Hematopoietic multipotent progenitor cell (in vitro differentiated cells): ENCODE measurements around the gene BMPR1B. TPM values are rescaled to one million over a fixed set of nuclear protein-coding genes. Genes with fewer than 3 reads are reported as not detected.
A peak's percentile ranks its signal among the peaks of the same experiment; 100 is the strongest.

Experiments used
- DNase-seq, 3 donors: peaks; one replicate each; pipeline ENCODE4 v3.0.0-alpha.2; 2011 to 2015; ENCODE audit warnings: low read depth in 2 of 3, low spot score in 2 of 3
- total RNA-seq: library from RNA; depleted of rRNA; stranded (reverse); fragments of >200 nt; gene quantifications from one replicate; pipeline ENCODE4 v1.2.3, GENCODE V29; 2012

The BMPR1B gene
- total RNA-seq, 1 donor = 2.4 TPM

DNA sequence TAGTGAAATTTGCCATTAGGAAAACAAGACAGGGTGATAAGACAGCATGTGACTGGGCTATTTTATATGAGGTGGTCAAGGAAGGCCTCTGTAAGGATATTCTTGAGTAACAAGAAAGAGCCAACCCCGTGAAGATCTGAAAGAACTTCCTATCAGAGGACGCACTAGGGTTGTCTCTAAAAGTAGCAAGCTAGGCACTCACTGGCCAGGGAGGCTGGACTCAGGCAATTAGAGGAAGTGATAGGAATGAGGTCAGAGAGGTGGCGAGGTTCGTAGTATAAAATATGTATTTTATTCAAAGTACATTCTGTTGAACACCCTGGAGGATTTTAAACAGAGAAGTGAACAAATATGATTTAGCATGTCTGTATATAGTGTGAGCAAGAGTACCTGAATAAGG lies 4.6 kb downstream of the BMPR1B start:
- no peak for DNase-seq

DNA sequence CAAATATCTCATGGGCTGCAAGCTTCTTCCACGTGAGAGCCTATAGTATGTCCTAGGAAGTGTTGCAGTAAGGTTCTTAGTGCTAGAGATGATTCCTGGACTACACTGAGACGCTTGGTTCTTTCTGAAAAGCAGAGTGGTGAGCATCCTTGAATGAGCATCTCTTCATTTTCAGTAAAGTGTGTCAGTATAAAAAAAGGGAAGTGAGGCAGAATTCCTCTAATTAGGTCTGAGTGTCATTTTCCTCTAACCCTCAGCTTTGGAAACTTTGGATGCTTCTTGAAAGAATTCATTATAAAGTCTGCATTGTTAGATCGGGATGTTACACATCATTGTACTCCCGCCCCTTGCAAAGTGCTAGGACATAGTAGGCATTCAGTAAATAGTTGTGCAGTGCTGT lies 5.2 kb downstream of the BMPR1B start:
- no peak for DNase-seq

DNA sequence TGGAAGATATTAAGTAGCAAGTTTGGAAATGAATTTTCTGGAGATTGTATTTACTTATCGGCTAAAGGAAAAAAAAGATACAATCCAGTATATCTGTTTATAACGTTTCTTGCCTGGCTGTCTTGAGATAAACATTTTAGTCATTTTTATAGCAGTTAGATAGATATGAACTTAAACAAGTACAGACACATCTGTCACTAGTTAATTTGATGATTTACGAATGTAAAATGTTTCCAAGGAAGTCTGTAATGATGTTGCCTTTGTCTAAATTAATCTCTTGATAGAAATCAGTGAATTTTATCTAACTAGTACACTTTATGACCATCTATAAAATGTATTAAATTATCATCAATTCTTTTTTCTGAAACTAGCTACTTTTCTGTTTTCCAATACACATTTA lies 5.7 kb downstream of the BMPR1B start:
- DNase-seq = no peak

DNA sequence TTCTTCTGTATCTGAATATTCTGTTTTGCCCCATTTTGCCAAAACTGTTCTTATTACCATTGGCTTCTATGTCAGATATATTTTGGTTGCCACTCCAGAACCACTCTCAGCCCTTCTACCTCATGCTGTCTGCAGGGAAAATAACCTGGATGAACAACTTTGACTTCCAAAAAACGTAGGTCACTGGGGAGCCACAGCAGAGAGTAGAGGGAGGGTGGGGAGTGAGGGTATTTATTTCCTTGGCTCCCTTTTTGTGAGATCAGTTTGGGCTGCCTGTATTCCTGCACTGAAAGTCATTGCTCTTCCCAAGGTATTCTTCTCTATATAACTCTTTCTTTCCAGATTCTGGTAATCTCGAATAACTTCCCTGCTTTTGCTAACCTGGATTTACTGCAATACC lies 6.3 kb downstream of the BMPR1B start:
- no peak for DNase-seq

DNA sequence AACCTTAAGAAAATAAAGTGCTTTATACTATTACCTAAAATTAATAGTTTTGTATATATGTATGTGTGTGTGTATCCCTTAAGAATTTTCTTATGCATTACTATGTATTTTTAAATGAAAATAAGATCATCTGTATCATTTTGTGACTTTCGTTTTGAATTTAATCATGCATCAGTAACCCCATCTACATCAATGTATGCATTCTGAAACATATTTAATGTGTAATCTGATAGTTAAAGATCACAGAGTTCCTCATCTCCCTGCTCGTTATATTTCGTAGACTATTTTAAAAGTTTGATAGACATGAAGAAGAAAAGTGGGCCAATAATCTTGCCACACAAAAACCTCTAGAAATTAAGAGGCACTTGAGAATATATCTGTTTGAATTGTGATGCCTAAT lies 7.4 kb downstream of the BMPR1B start:
- DNase-seq = no peak

DNA sequence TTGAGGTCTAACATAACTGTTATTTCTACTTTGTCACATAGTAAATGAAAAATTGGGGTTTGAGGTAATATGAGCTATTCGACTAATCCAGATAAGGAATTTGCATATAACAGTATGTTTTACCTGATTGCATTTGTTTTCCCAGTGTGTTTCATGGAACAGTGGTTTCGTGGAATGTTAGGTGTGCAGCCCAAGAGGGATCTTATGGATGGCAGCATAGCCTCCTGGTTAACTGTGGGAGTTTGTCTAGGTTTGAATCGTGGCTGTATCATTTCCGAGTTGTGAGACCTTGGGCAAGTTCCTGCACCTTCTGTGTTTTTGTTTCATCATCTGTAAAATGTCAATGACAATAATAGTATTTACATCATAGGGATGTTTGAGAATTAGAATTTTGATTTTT lies 7.9 kb downstream of the BMPR1B start:
- DNase-seq = no peak

DNA sequence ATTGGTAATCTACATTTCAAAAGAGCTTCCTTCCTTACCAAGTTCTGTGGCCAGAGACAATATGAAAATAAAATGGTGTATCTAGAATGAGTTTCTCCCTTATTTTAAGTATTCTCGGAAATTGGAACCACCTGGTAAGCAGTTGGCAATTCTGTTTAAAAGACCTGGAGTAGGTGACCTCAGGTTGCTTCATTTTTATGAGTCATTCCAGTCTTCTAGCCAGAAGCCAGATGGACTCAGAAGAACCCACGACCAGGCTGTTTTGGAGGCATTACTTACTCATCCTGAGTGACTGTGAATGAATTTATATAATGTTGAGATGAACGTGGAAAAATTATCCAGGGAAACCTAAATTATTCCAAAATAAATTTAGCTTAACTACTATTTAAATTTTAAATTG lies 9.1 kb downstream of the BMPR1B start:
- no peak for DNase-seq

DNA sequence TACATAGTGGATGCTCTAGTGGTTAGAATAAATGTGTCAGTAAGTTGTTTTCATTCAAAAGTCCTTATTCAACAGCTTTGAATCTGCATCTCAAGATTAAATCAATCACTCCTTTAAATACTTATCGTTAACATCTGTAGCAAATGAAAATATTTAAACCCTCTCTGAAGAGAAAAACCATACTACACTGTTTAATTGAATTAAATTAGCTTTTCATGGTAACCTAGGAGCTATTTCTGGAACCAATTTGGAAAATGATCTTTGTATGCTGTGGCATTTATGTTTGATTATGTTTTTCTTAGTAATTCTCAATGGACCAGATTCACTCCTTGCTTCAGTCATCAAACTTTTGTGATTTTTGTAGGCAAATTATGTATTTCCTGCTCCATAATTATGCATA lies 9.7 kb downstream of the BMPR1B start:
- no peak for DNase-seq

DNA sequence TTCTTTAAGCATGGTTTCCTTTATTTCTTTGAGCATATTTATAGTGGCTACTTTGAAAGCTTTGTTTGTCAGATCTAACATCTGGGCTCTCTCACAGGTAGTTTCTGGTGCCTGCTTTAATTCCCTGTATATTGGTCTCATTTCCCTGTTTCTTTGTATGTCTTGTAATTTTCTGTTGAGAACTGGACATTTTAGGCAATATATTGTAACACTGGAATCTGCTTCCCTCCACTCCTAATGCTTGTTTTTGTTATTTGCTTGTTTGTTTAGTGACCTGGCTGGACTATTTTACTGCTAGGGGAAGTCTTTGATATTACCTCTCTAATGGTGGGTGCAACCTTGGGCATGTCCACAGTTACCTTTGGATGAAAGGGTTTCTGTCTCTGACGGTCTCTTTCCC lies 25.0 kb downstream of the BMPR1B start:
- DNase-seq = no peak

DNA sequence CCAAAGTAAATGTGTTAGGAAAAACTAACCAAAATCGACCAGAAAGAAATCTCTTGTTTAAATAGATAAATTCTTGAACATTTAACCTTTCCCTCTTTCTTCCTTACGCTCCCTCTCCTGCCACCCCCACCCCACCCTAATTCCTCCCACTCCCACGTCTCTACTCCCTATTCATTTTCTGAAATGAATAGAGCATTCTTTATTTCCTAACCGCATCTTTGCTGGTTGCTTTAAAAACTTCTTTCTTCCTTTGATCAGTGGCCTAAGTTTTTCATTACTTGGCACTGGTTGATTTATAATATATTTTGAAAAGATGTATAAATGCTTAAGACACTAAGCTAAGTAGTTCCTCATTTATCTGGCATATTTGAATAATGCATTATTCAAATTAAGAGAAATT lies 33.9 kb downstream of the BMPR1B start:
- no peak for DNase-seq

DNA sequence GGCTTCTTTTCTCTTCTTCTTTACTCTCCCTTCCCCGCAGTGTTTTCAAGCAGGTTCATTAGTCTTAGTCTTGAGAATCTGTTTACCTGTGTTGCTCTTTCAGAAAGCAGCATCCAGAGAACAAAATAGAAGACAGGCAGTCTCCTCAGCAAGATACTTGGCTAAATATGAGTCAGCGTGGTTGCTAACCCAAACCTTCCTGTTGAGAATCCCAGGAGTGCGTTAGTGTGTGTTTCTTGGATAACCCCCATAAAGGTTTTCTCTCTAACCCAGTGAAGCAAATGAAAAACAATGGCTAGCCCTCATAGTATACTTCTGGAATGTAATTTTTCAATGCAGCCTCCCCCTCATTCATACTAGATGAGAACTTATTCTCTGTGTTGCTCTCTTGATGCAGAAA lies 41.1 kb downstream of the BMPR1B start:
- no peak for DNase-seq

DNA sequence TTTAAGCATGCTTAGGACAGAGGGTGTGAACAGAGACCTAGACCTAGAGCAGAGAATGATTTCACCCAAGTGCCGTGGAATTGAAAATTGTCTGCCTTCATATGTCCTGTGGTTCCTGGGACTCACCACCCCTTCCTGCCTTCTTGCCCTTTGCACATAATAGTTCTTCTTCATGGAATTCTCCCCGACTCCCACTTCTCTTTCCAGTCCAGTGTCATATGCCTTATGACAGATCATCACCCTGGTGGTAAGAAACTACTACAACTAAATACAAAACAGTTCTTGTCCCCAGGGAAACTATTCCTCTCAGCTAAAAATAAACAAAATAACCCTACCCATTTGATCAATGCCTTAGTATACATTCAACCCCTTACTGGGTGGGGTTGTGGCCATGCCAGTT lies 43.3 kb downstream of the BMPR1B start:
- DNase-seq = no peak

DNA sequence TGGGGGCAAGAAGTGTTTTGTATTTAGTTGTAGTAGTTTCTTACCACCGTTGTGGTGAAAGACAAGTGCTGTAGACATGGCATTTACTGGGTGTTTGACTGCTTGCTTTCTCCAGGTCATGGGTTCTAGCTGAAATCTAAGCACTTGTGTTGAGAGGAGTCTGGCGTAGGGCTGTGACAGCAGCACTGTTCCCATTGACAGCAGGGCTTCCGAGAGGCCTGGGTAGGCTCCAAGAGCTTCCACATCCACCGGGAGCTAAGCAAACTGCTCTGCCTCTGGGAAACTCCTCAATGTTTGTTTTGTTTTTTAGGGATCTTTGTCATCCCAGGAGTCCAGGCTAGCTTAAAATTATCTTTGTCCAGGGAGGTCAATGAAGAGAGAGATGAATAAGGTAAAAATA lies 44.3 kb downstream of the BMPR1B start:
- no peak for DNase-seq

DNA sequence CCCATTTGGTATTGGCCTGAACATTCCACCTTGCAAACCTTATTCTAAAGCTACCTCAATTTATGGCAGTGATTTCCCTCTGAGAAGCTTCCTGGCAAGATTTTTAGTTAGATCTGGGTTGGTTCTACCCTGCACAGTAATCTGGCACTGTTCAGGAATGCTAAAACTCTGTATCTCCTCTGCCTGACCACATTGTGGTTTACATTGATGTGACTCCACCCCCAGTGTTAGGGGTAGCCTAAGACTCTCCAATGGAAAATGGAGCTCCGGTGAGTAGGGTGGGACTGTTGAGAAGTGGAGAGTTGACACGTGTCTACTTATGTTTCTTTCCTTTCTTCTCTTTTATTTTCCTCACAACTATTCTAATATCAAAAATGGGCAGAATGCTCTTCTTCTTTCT lies 45.4 kb downstream of the BMPR1B start:
- no peak for DNase-seq

DNA sequence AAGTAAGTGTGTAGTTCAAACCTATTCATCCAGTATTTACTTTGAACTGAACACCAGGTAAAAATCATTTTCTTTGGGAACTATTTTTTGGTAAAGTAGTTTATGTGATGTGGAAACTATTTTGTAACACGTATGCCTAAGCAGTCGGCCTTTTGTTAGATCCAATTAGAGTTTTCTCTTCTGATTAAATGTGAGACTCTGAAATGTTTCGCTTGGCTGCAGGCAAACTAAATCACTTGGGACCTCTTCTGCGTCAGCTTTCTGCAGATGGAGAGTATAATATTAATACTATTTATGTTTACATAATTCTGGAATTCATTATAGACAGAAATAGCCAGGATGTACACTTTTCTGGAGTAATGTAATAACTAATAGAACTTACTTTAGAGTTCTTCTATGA lies 46.9 kb downstream of the BMPR1B start:
- no peak for DNase-seq

DNA sequence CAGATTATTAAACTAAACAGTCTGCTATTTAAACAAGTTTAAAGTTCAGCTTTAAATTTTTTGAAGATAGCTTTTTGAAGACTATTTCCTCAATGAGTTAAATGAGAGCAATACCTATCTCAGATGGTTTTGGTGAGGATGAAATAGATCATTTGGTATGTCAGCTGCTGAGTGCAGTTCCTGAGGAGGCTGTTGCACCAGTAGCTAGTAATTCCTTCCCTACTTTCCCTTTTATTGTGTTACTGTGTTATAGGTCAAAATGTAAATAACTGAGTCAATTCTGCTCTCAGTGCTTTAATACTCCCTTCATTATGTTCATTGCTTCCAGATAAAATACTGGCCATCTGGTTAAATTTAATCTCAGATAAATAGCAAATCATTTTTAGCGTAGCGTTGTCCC lies 48.6 kb downstream of the BMPR1B start:
- no peak for DNase-seq

DNA sequence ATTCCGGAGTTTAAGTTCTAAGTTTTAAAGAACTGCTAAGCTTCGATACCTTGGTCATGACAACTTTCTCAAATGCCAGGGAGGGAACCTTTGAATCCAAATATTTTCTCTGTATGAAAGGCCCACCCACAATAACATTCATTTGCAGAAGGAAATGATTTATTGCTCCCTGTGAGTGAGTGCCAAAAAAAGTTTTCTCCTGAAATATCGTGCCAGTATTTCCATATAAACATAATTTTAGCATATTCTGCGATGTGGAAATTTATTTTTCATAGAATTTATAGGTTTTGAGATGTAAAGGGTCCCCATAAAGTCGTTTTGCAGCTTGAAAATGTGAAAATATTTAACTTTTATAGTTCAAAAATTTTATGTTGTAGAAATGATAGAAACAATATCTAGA lies 53.9 kb downstream of the BMPR1B start:
- DNase-seq = no peak

DNA sequence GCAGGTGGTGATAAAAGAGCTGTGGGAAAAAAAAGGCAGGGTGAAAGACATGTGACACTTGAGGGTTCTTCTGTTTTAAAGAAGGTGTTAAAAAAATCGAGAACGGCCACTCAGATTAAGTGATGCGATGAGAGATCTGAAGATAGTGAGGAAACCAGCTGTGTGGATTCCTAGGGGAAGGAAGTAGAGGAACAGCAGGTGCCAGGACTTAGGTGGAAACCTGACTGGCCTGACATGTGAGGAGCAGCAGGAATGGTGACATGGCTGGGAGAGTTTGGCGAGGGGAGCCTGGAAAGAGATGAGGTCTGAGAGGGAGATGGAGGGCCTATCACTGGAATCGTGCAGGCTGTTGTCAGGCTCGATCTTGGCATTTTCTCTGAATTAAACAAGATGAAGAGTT lies 55.5 kb downstream of the BMPR1B start:
- no peak for DNase-seq

DNA sequence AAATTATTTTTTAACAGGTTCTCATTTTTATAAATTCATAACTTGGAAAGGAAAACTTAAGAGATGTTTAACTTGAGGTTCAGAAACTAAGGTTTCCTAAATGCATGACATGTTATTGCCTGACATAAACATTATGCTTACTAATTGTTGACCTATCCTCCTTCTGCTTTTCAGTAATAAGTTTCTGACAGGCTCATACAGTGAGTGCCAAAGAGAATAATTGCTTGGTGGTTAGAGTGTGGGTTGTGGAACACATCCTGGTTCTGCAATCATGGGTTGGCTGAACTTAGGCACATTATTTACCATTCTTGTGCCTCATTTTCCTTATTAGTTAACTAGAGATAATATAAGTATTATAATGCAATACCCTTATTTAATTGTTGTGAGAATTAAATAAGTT lies 56.5 kb downstream of the BMPR1B start:
- peak in 1 of 3 donors; percentile 21 for DNase-seq

DNA sequence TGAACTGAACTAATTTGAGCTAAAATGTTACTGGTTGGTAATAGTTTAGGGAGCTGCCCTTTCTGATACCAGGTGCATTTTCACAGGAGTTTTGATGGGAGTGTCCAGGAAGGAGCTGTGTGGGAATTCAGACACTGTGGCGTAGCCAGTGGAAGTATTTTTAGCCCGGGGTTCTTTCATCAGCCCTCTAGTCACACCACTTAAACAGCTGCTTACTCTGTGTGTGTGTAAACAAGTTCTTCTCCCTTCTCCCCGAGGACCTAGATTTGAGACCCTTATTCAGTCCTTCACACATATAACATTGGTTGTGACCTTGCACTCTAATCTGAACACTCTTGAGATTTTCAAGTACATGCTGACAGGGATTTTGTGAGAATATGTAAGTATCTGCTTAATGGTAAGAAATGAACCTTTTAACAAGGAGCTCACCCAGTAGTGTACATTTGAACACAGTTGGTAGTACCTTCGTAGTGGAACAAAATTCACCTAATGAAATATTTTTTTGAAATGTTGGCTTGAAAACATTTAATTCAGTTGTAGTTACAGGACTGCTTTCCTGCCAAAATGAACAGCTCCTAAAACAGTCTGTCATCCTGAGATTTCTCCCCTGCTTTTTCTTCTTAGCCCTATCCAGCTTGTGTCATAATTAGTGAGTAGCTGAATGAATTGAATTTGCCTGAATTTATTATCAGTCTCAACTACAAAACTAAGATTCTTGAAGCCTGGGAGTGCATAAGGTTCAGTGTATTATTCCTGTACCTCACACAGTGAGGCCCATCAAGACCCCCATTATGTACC lies 61.8 kb downstream of the BMPR1B start:
- no peak for DNase-seq

DNA sequence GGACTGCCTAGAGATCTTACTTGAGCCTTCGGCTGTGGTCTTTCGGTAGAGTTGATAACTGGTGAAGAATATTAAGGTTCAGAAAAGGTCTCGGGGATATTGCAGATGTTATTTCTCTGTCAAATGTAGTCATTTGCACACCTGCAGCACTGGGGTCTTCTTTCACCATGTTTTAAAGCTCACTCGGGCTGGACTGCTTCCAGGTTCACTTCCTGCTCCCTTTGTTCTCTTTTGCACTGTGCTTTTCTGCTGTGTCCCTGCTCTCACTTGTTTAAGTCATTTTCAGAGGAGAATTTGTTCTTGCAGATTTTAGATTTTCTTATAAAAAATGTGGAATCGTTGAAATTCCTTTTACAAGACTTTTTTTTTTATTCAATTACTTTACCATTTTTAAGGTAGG lies 68.5 kb downstream of the BMPR1B start:
- no peak for DNase-seq

DNA sequence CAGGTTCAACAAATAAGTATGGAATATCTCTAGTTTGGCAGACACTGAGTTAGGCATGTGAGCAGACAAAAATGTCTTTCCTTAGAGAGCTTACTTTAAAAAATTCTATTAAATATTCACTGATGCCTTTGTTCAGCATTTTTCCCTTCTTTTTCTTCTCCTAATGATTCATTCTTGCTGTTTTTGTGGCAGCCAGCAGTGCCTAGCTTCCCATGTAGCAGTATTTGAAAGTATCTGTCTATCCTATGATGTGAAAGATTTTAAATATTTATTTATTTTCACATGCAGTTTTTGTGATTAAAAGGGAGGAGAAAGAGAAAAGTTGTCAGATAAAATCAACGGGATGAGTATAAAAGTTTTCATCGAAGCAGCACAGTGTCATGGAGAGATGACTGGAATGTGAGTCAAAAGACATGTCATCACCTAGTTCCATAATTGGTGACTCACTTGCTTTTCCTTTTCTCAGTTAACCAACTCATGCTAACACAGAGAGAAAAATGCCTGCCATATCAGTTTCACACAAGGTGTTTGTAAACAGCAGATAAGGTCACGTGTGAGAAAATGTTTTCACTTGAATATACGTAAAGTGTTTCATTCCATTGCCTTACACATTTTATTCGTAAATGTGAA lies 69.8 kb downstream of the BMPR1B start:
- DNase-seq = no peak

DNA sequence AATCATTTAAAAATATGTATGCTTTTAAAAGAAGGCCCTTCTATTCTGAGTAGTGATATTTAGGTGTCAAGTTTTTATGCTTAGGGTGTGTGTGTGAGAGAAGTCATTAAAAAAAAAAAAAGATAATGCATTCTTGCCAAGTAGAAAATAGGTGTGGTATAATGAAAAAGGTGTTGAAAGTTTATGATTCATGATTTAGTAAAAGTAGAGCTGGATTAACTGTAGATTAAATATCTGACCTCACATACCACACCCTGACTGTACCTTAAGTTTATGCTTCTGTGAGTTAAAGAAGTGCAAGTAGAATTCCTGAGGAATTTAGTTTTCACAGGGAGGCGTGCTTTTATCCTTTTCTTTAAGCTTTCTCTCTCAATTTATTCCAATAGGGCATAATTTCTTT lies 71.1 kb downstream of the BMPR1B start:
- no peak for DNase-seq
